Activated CD8-positive, alpha-beta memory T cell treated with anti-CD3 and anti-CD28 coated beads, Interleukin-2, amount 10 ng/mL, durations not matched to agents 7 days and 5 days (primary cell): ENCODE results near the gene PDS5A. TPM values are rescaled to one million over a fixed set of nuclear protein-coding genes. Genes with fewer than 3 reads are reported as not detected.
"Not testable (repeated sequence)": the region's sequence is repeated elsewhere in the genome, so short reads cannot be mapped to it uniquely, and the experiment has no call there.

Experiments
- ATAC-seq: fragments of 150-1000 bp; cut with Tn5 transposase; one replicate; pipeline ENCODE4 v1.10.0; 2021; ENCODE audit warnings: moderate library complexity
- CTCF ChIA-PET: fragments of 350-600 bp; sonication (Branson Sonifier 250); formaldehyde crosslinking; loops from one replicate; lab custom pipeline; 2021; ENCODE audit warnings: antibody characterized with exemption; lab: Charles Lee
- DNase-seq: peaks from one replicate; pipeline ENCODE4 v3.0.0-alpha.2; 2020
- H3K27ac Mint-ChIP-seq: one replicate; pipeline ENCODE4 v1.8.0; 2021; ENCODE audit warnings: mild to moderate bottlenecking, mixed read lengths
- H3K27me3 Mint-ChIP-seq: one replicate; pipeline ENCODE4 v1.8.0; 2021; ENCODE audit warnings: mixed read lengths
- H3K36me3 Mint-ChIP-seq: one replicate; pipeline ENCODE4 v1.8.0; 2021; ENCODE audit warnings: mild to moderate bottlenecking, mixed read lengths
- H3K4me1 Mint-ChIP-seq: one replicate; pipeline ENCODE4 v1.8.0; 2021; ENCODE audit warnings: mixed read lengths
- H3K4me3 Mint-ChIP-seq: one replicate; pipeline ENCODE4 v1.8.0; 2021; ENCODE audit warnings: mild to moderate bottlenecking, moderate library complexity, mixed read lengths
- H3K9me3 Mint-ChIP-seq: one replicate; pipeline ENCODE4 v1.8.0; 2022; ENCODE audit warnings: low read depth, mixed read lengths
- total RNA-seq, 2 experiments: library from RNA; stranded (reverse); gene quantifications; one replicate each; pipeline ENCODE4 v1.2.3, GENCODE V29; 2021

Gene PDS5A
- total RNA-seq, 2 experiments from 2014 or later, result 115 to 116 TPM

GRCh38 chr4:39908284-39908683 is 69.4 kb downstream of the PDS5A start:
- H3K9me3 Mint-ChIP-seq, result no peaks in the 10 kb centered on the region
- peaks cover 1% of the 10 kb centered on the region for H3K4me1 Mint-ChIP-seq
- no peak overlapping the region for H3K4me3 Mint-ChIP-seq
- no peaks in the 10 kb centered on the region for H3K27me3 Mint-ChIP-seq
- CTCF ChIA-PET, result interaction anchor here (1.1 to 1.2 kb wide), 2 partner anchors 10 to 16 kb away, joined by 3 read pairs; no protein-coding TSS in a partner anchor
- ATAC-seq, result no peak
- H3K27ac Mint-ChIP-seq, result no peak overlapping the region
- no peak for DNase-seq
- H3K36me3 Mint-ChIP-seq, result peaks cover 16% of the 10 kb centered on the region

GRCh38 chr4:39905656-39906055 is 72.1 kb downstream of the PDS5A start:
- no peak overlapping the region for H3K27ac Mint-ChIP-seq
- DNase-seq, result no peak
- peaks cover 25% of the 10 kb centered on the region for H3K36me3 Mint-ChIP-seq
- no peak overlapping the region for H3K4me3 Mint-ChIP-seq
- no peaks in the 10 kb centered on the region for H3K9me3 Mint-ChIP-seq
- ATAC-seq, result no peak
- peaks cover 4% of the 10 kb centered on the region for H3K4me1 Mint-ChIP-seq
- CTCF ChIA-PET, result interaction anchor here (1.1 kb wide), 1 partner anchor 8 kb away, joined by 3 read pairs; no protein-coding TSS in a partner anchor
- no peaks in the 10 kb centered on the region for H3K27me3 Mint-ChIP-seq

GRCh38 chr4:39905019-39905418 is 72.7 kb downstream of the PDS5A start:
- DNase-seq, ATAC-seq, H3K27me3 Mint-ChIP-seq, H3K4me3 Mint-ChIP-seq, H3K9me3 Mint-ChIP-seq, H3K27ac Mint-ChIP-seq, H3K4me1 Mint-ChIP-seq: not testable (repeated sequence)
- H3K36me3 Mint-ChIP-seq, result peaks cover 29% of the 10 kb centered on the region
- CTCF ChIA-PET, result interaction anchor here (1.1 kb wide), 1 partner anchor 8 kb away, joined by 3 read pairs; no protein-coding TSS in a partner anchor

GRCh38 chr4:39900966-39901365 is 76.7 kb downstream of the PDS5A start:
- Mint-ChIP-seq H3K4me3 (no peak overlapping the region), H3K9me3 (no peaks in the 10 kb centered on the region), H3K27ac (no peak overlapping the region), H3K27me3 (no peaks in the 10 kb centered on the region), H3K4me1 (peaks cover 16% of the 10 kb centered on the region), H3K36me3 (peaks cover 51% of the 10 kb centered on the region)
- no peak for DNase-seq
- no peak for ATAC-seq
- CTCF ChIA-PET, result no interaction called here

- Mint-ChIP-seq H3K27ac (peak overlapping the region; percentile 70), H3K27me3 (no peaks in the 10 kb centered on the region), H3K9me3 (no peaks in the 10 kb centered on the region), H3K4me1 (peaks cover 16% of the 10 kb centered on the region), H3K36me3 (peaks cover 56% of the 10 kb centered on the region), H3K4me3 (no peak overlapping the region)
- CTCF ChIA-PET, result no interaction called here
- ATAC-seq (no peak), DNase-seq (no peak)
Measured at GRCh38 chr4:39899291-39899690, 78.4 kb downstream of the PDS5A start.

GRCh38 chr4:39898015-39898414 is 79.7 kb downstream of the PDS5A start:
- no peak for ATAC-seq
- Mint-ChIP-seq H3K9me3 (no peaks in the 10 kb centered on the region), H3K27ac (no peak overlapping the region), H3K4me3 (no peak overlapping the region), H3K27me3 (no peaks in the 10 kb centered on the region), H3K36me3 (peaks cover 57% of the 10 kb centered on the region), H3K4me1 (peaks cover 16% of the 10 kb centered on the region)
- CTCF ChIA-PET, result interaction anchor here (0.6 to 0.8 kb wide), 5 partner anchors 10 to 46 kb away, joined by 3 to 4 read pairs (median 3); no protein-coding TSS in a partner anchor
- no peak for DNase-seq

GRCh38 chr4:39893693-39894072 is 84.0 kb downstream of the PDS5A start:
- H3K27me3 Mint-ChIP-seq, result no peaks in the 10 kb centered on the region
- no peak overlapping the region for H3K27ac Mint-ChIP-seq
- DNase-seq (no peak), ATAC-seq (no peak)
- no peak overlapping the region for H3K4me3 Mint-ChIP-seq
- H3K4me1 Mint-ChIP-seq, result peaks cover 1% of the 10 kb centered on the region
- H3K36me3 Mint-ChIP-seq, result peaks cover 52% of the 10 kb centered on the region
- no peaks in the 10 kb centered on the region for H3K9me3 Mint-ChIP-seq
- CTCF ChIA-PET, result interaction anchor here (1.3 kb wide), 1 partner anchor 9 kb away, joined by 3 read pairs; no protein-coding TSS in a partner anchor

- no peaks in the 10 kb centered on the region for H3K4me1 Mint-ChIP-seq
- H3K36me3 Mint-ChIP-seq, result peaks cover 56% of the 10 kb centered on the region
- no peak overlapping the region for H3K27ac Mint-ChIP-seq
- H3K4me3 Mint-ChIP-seq, result no peak overlapping the region
- ATAC-seq (no peak), DNase-seq (no peak)
- CTCF ChIA-PET, result interaction anchor here (1.3 kb wide), 1 partner anchor 10 kb away, joined by 3 read pairs; no protein-coding TSS in a partner anchor
- H3K27me3 Mint-ChIP-seq, result no peaks in the 10 kb centered on the region
- H3K9me3 Mint-ChIP-seq, result no peaks in the 10 kb centered on the region
Measured at GRCh38 chr4:39892988-39893692, 84.6 kb downstream of the PDS5A start.

GRCh38 chr4:39889226-39889625 is 88.5 kb downstream of the PDS5A start:
- no peak overlapping the region for H3K4me3 Mint-ChIP-seq
- no peaks in the 10 kb centered on the region for H3K9me3 Mint-ChIP-seq
- H3K36me3 Mint-ChIP-seq, result peaks cover 61% of the 10 kb centered on the region
- H3K4me1 Mint-ChIP-seq, result no peaks in the 10 kb centered on the region
- no peak for ATAC-seq
- H3K27me3 Mint-ChIP-seq, result no peaks in the 10 kb centered on the region
- DNase-seq, result no peak
- H3K27ac Mint-ChIP-seq, result no peak overlapping the region
- CTCF ChIA-PET, result no interaction called here

- CTCF ChIA-PET, result interaction anchor here (1.2 kb wide), 1 partner anchor 10 kb away, joined by 4 read pairs; no protein-coding TSS in a partner anchor
Measured at GRCh38 chr4:39888541-39888940, 89.2 kb downstream of the PDS5A start.

GRCh38 chr4:39883646-39884045 is 94.1 kb downstream of the PDS5A start:
- Mint-ChIP-seq H3K9me3 (no peaks in the 10 kb centered on the region), H3K4me1 (peaks cover 3% of the 10 kb centered on the region), H3K36me3 (peaks cover 64% of the 10 kb centered on the region), H3K27ac (no peak overlapping the region), H3K4me3 (no peak overlapping the region), H3K27me3 (no peaks in the 10 kb centered on the region)
- DNase-seq, result no peak
- ATAC-seq, result no peak
- CTCF ChIA-PET, result no interaction called here

More at GRCh38 chr4:39888541-39888940, 89.2 kb downstream of the PDS5A start:
- Mint-ChIP-seq H3K4me1 (no peaks in the 10 kb centered on the region), H3K27me3 (no peaks in the 10 kb centered on the region), H3K4me3 (no peak overlapping the region), H3K36me3 (peaks cover 61% of the 10 kb centered on the region), H3K27ac (no peak overlapping the region), H3K9me3 (no peaks in the 10 kb centered on the region)
- DNase-seq (no peak), ATAC-seq (no peak)

- H3K4me1 Mint-ChIP-seq, result peaks cover 3% of the 10 kb centered on the region
- H3K27ac Mint-ChIP-seq, result no peak overlapping the region
- H3K9me3 Mint-ChIP-seq, result no peaks in the 10 kb centered on the region
- CTCF ChIA-PET, result no interaction called here
- DNase-seq (no peak), ATAC-seq (no peak)
- no peak overlapping the region for H3K4me3 Mint-ChIP-seq
- H3K36me3 Mint-ChIP-seq, result peaks cover 57% of the 10 kb centered on the region
- H3K27me3 Mint-ChIP-seq, result no peaks in the 10 kb centered on the region
Measured at GRCh38 chr4:39881789-39882188, 95.9 kb downstream of the PDS5A start.

- CTCF ChIA-PET, result no interaction called here
- Mint-ChIP-seq H3K9me3 (no peaks in the 10 kb centered on the region), H3K27ac (no peak overlapping the region), H3K27me3 (no peaks in the 10 kb centered on the region), H3K4me3 (no peak overlapping the region), H3K36me3 (peaks cover 51% of the 10 kb centered on the region), H3K4me1 (peaks cover 20% of the 10 kb centered on the region)
- no peak for ATAC-seq
- DNase-seq, result no peak
Measured at GRCh38 chr4:39877971-39878370, 99.7 kb downstream of the PDS5A start.

GRCh38 chr4:39873823-39874222 is 103.9 kb downstream of the PDS5A start:
- ATAC-seq, result peak; percentile 80
- no peaks in the 10 kb centered on the region for H3K9me3 Mint-ChIP-seq
- no peak for DNase-seq
- H3K36me3 Mint-ChIP-seq, result peaks cover 57% of the 10 kb centered on the region
- peak overlapping the region; percentile 77 for H3K27ac Mint-ChIP-seq
- peaks cover 19% of the 10 kb centered on the region for H3K4me1 Mint-ChIP-seq
- CTCF ChIA-PET, result interaction anchor here (1.4 kb wide), 1 partner anchor 182 kb away, joined by 4 read pairs; the partner anchor contains the start of gene N4BP2
- peak overlapping the region; percentile 37 for H3K4me3 Mint-ChIP-seq
- no peaks in the 10 kb centered on the region for H3K27me3 Mint-ChIP-seq
